Inferior parietal cortex (tissue), 1 donor: ENCODE measurements around the gene PDGFD.

Experiments
- DNase-seq: peaks from one replicate; pipeline ENCODE4 v3.0.0-alpha.2; 2016; ENCODE audit errors: extremely low spot score

The PDGFD gene

GRCh38 chr11:104145062-104145461 is 18.9 kb downstream of the PDGFD start:
- DNase-seq = no peak

DNA sequence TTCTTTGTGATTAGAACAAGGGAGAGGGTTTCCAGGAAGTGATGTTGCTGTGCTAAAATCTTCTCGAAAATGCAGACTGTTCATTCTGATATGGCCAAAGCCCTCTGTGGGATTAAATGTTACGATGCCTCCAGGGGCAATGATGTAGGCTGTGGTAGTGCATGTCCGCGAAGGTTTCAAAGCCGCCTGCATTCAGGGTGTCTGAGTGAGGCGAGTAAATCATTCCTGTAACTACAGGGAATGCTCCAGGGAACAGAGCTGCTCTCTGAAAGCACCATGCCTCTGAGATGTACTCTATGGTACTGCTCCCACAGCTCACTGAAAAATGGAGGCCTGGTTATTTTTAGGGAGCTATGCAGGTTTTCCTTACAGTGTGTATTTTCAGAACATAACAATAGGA is 21.2 kb downstream of the PDGFD start:
- DNase-seq = no peak

DNA sequence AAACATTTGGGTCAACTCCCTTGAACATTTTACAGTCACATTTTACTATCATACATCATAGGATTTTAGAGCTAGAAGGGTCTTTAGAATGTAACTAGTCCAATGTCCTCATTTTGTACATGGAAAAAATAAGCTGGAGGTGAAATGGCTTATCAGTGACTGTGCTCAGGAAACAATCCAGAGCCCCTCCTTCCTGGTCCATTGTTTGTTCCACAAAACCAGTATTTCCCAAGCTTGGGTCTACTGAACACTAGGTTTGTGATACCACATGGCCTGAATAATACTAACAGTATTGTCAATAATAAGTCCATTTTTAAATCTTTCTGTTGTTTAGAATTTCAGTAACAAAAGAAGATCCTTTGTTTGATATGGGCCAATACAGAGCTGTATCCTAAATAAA is 27.1 kb downstream of the PDGFD start:
- DNase-seq = no peak

GRCh38 chr11:104134745-104135144 is 29.2 kb downstream of the PDGFD start:
- DNase-seq = no peak

- no peak for DNase-seq
Measured at GRCh38 chr11:104130161-104130560, 33.8 kb downstream of the PDGFD start.

DNA sequence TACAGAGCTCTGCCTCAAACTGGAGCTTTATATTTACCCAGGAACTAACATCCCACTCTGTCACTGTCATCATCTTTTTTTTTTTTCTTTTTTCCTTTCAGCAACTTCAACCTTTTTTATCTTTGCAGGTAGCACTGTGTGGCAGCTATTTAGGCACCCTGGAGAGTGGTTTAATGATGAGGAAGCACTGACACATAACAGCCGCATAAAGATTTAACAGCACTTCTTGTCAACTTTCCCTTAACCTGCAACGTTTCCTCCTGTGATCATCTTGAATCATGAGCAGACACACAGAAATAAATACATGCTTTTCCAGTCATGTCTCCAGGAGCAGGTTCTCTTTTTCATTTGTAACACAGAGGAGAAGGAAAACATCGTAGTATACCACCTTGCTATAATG is 34.8 kb downstream of the PDGFD start:
- DNase-seq = no peak

GRCh38 chr11:104127828-104128227 is 36.1 kb downstream of the PDGFD start:
- DNase-seq = no peak

- DNase-seq = no peak
Measured at GRCh38 chr11:104126464-104126863, 37.5 kb downstream of the PDGFD start.

- no peak for DNase-seq
Measured at GRCh38 chr11:104124979-104125378, 39.0 kb downstream of the PDGFD start.

DNA sequence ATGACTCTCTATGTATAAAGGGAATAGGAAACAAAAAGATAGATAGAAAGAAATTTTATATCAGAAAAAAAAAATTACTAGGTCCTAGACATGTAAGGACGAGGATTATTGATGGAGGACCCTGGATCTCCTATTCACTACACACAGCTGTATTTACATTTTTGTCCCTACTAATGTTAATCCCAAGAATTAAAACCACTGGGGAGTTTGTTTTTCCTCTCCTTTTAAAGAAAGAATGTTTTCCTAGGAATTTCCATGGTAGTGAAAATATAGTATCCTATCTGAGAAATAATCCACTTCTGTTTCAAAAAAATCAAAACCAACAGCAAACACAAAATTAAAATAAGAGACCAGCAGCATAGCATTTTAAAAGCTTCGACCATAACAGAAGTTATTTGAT is 41.1 kb downstream of the PDGFD start:
- DNase-seq = no peak

DNA sequence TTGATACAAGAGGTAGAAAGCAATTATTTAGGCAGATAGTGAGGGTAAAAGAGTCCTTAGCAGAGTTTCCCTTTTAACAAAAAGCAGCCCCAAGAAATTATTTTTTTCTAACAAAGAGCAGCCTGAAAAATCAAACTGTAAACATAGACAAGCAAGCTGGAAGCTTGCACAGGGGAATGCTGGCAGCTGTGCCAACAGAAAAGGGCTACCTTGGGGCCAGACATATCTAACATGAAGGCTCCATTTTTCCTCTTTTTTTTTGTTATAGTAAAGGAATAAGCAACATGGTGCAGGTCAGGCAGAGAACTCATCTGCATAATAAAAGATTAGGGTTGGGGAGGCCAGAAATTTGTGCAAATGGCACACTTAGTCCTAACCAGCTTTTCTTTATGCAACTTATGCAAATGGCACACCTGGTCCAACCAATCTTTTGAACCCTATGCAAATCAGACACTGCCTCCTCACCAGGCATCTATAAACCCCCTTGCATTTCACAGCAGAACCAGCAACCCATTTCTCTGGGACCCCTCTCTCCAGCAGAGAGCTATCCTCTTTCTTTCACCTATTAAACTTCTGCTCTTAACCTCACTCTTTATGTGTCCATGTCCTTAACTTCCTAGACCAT is 41.8 kb downstream of the PDGFD start:
- DNase-seq = no peak

- DNase-seq = no peak
Measured at GRCh38 chr11:104120493-104121137, 43.3 kb downstream of the PDGFD start.

DNA sequence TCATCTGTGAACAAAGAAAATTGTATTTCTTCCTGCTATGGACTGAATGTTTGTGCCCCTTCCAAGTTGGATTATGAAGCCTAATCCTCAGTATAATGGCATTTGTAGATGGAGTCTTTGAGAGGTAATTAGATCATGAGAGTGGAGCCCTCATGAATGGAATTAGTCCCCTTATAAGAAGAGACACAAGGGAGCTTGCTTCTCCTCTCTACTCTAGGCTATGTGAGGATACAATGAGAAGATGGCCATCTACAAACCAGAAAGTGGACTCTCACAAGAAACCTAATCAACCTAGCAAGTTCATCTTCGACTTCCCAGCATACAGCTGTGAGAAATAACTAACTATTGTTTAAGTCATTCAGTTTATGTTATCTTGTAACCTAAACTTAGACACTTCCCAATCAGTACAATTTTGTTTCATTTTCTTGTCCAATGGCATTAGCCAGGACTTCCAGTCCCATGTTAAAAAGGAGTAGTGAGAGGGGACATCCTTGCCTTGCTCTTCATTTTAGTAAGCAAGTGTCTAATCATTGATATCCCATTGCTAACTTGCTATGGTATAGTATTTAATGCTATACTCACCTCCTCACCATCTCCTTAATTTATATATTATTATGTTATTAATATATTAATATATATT is 45.7 kb downstream of the PDGFD start:
- no peak for DNase-seq

GRCh38 chr11:104113541-104113940 is 50.4 kb downstream of the PDGFD start:
- DNase-seq = no peak

DNA sequence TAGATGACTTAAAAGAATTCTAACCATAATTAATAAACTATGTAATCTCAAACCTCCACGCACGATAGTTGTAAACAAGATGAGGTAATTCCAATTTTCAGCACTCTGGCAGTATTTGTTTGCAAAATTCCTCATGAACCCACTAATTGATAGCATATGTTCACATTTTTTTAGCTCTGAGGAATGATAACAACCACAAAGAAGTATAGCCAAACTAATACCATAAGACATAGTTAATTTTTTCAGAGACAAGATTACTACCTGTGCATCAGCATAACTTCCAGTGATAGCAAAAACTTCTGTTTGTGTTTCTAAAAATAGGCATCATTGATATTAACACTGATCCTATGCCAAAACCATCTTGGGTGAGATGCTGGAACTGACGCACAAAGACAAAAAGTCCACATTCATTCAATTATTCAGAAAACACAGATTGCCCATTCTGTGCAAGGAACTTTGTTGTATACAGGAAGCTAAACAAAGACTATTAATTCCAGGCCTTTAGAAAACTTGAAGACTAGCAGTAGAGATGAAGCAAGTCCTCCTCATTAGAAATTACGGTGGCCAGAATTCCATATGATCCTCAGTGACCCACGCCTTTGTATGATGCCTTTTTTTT is 57.7 kb downstream of the PDGFD start:
- no peak for DNase-seq

- no peak for DNase-seq
Measured at GRCh38 chr11:104105155-104105554, 58.8 kb downstream of the PDGFD start.

GRCh38 chr11:104104664-104105063 is 59.3 kb downstream of the PDGFD start:
- no peak for DNase-seq

- no peak for DNase-seq
Measured at GRCh38 chr11:104104201-104104600, 59.7 kb downstream of the PDGFD start.

- no peak for DNase-seq
Measured at GRCh38 chr11:104098555-104098954, 65.4 kb downstream of the PDGFD start.

DNA sequence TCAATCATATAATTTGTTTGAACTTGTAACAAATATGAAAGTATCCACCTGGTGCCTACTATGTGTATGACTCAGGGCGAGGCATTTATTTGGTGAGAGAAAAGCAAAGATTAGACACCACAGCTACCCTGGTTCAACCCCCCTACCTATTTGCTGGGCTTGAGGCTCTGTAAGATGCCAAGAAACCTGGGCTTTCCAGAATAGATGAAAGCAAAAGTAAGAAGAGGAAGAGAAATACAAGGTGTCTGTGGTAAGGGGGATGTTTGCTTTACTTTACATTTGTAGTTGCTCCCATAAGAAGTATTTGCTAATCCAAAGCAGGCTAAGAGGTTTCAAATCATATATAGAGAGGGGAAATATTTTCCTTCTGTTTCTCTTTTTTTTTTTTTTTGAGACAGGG is 65.8 kb downstream of the PDGFD start:
- DNase-seq = no peak

- no peak for DNase-seq
Measured at GRCh38 chr11:104096900-104097299, 67.0 kb downstream of the PDGFD start.

GRCh38 chr11:104095791-104096190 is 68.2 kb downstream of the PDGFD start:
- no peak for DNase-seq

DNA sequence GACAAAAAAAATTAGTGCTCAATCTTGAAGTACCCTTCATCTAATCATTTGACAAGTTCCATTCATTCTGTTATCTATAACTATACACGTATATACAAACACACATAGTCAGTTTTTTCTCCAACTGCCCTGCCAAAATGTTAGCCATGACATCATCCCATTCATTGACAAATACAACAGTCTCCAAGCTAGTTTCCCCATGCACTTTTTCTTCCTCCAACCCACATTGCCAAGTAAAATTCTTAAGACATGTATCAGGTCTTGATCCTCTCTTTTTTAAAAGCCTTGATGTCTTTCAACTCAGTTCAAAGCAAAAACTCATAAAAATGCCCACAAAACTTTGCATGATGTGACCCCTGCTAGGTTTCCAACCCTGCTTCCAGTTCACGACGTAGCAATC is 69.4 kb downstream of the PDGFD start:
- DNase-seq = no peak
